Natural killer cell treated with Interleukin-12 subunit alpha and Interleukin-12 subunit beta and Interleukin-15 and Interleukin-18, amount 100 ng/mL, for 72 hours (primary cell): ENCODE data around the gene FTCD. TPM values are rescaled to one million over a fixed set of nuclear protein-coding genes. Genes with fewer than 3 reads are reported as not detected.

Experiments used
- ATAC-seq, 2 donors: fragments of 150-1000 bp; cut with Tn5 transposase in 1 of 2; sonication (Bioruptor Pico), chemical (Tn5 transposase) in 1 of 2; 2 replicates each; pipeline ENCODE4 v1.10.0; 2021
- DNase-seq: peaks from one replicate; pipeline ENCODE4 v3.0.0; 2022; ENCODE audit warnings: low spot score
- H3K27ac Mint-ChIP-seq, 2 donors: 1 replicate in 1 of 2; 2 replicates in 1 of 2; pipeline ENCODE4 v1.8.0; 2022; ENCODE audit warnings: mixed read lengths in 2 of 2, mild to moderate bottlenecking in 1 of 2, moderate library complexity in 1 of 2
- H3K27me3 Mint-ChIP-seq, 2 donors: 1 replicate in 1 of 2; 2 replicates in 1 of 2; pipeline ENCODE4 v1.8.0; 2022; ENCODE audit warnings: mixed read lengths in 2 of 2
- H3K36me3 Mint-ChIP-seq: one replicate; pipeline ENCODE4 v1.8.0; 2022; ENCODE audit warnings: mixed read lengths
- H3K4me1 Mint-ChIP-seq, 2 donors: 1 replicate in 1 of 2; 2 replicates in 1 of 2; pipeline ENCODE4 v1.8.0; 2022; ENCODE audit warnings: low read depth in 2 of 2, mixed read lengths in 2 of 2, mild to moderate bottlenecking in 1 of 2
- H3K4me3 Mint-ChIP-seq: one replicate; pipeline ENCODE4 v1.8.0; 2022; ENCODE audit warnings: mixed read lengths
- H3K9me3 Mint-ChIP-seq: 2 replicates; pipeline ENCODE4 v1.8.0; 2022; ENCODE audit warnings: mixed read lengths
- total RNA-seq, 2 donors: library from RNA; stranded (reverse); gene quantifications; one replicate each; pipeline ENCODE4 v1.2.3, GENCODE V29; 2022

FTCD gene
- total RNA-seq, 2 donors from 2014 or later: not detected

- H3K27me3 Mint-ChIP-seq: peaks cover 0 to 6% of the 10 kb centered on the region in 2 donors
- ATAC-seq (no peak), DNase-seq (no peak)
- H3K27ac Mint-ChIP-seq: no peak overlapping the region
- H3K4me3 Mint-ChIP-seq: no peak overlapping the region
- H3K36me3 Mint-ChIP-seq: no peaks in the 10 kb centered on the region
- no peaks in the 10 kb centered on the region for H3K9me3 Mint-ChIP-seq
- H3K4me1 Mint-ChIP-seq: peaks cover 0 to 2% of the 10 kb centered on the region in 2 donors
Measured at GRCh38 chr21:46136739-46137349, 18.5 kb downstream of the FTCD start.

DNA sequence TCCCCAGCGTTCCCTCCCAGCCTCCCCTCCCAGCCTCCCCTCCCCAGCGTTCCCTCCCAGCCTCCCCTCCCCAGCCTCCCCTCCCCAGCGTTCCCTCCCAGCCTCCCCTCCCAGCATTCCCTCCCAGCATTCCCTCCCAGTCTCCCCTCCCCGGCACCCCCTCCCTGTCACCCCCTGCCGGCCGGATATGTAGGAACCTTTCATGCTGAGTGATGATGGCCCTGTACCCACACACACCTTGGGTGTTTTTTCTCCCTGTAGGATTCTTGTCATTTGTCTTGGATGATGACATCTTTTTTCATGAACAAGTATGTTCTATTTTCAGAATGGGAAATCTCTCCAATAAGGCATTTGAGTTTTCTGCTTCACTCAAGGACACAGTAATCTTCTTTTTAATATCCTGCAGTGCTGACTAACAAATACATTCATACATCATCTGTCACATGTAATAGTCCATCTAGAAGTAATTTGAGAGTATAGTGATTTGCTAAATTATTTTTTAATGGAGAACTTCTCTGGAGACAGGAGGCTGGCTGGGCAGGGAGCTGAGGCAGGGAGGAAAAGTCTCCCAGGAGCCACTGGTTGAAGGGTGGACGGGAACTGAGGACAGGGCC is 19.5 kb downstream of the FTCD start:
- Mint-ChIP-seq H3K4me1 (no peaks in the 10 kb centered on the region), H3K27me3 (peaks cover 0 to 6% of the 10 kb centered on the region in 2 donors), H3K27ac (no peak overlapping the region), H3K4me3 (no peak overlapping the region), H3K36me3 (no peaks in the 10 kb centered on the region), H3K9me3 (no peaks in the 10 kb centered on the region)
- ATAC-seq (no peak), DNase-seq (no peak)

- Mint-ChIP-seq H3K4me3 (no peak overlapping the region), H3K36me3 (no peaks in the 10 kb centered on the region), H3K4me1 (no peaks in the 10 kb centered on the region), H3K27ac (no peak overlapping the region), H3K27me3 (peaks cover 0 to 6% of the 10 kb centered on the region in 2 donors), H3K9me3 (no peaks in the 10 kb centered on the region)
- ATAC-seq: no peak
- DNase-seq: no peak
Measured at GRCh38 chr21:46131838-46132651, 23.3 kb downstream of the FTCD start.

DNA sequence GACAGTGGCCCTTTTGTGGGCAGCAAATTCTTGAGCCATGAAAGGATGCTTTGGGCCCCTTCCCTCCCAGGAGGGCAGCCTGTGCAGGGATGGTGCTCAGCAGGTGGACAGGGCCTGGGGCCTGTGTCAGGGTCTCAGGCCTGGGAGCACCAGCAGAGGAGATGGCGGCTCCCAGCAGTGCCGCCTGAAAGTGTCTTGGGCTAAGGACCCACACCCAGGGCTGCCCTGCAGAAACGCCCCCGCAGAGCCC is 23.9 kb downstream of the FTCD start:
- no peaks in the 10 kb centered on the region for H3K9me3 Mint-ChIP-seq
- ATAC-seq: no peak
- no peaks in the 10 kb centered on the region for H3K4me1 Mint-ChIP-seq
- no peak overlapping the region for H3K27ac Mint-ChIP-seq
- peaks cover 0 to 6% of the 10 kb centered on the region in 2 donors for H3K27me3 Mint-ChIP-seq
- DNase-seq: no peak
- no peak overlapping the region for H3K4me3 Mint-ChIP-seq
- no peaks in the 10 kb centered on the region for H3K36me3 Mint-ChIP-seq

- no peaks in the 10 kb centered on the region for H3K36me3 Mint-ChIP-seq
Measured at GRCh38 chr21:46130831-46131587, 24.4 kb downstream of the FTCD start.

DNA sequence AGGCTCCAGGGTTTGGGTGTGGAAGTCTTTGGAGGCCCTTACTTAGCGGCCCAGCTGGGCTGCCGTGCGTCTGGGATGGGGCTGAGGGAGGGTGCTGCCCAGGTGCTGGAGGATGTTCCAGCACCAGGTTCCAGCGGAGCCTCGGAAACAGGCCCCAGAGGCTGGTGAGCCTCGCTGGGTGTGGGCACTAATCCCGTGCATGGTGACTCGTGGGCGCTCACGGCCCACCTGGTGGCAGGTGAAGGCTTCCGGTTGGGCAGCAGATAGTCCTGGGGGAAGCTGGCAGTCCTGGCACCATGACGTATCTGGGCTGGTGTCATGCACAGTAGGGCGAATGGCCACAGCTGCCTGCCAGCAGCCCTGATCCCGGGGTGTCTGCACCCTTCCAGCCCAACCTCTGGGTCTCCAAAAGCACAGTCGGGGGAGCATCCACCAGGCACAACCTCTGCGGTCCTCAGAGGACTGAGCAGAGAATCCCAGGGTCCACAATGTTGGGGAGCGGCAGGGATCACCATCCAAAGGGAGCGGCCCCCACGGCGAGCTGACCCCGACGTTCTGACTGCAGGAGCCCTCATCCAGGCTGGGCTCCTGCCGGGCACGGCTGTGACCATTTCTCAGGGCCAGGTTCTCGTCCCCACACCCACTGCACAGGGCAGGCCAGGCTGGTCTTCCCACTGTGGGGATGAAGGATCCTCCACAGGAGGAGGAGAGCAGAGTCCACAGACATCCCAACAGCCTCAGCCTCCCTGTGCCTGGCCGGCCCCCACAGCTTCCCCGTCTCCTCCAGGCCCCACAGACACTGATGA is 25.3 kb downstream of the FTCD start:
- DNase-seq: peak; percentile 31
- peaks cover 0 to under 1% of the 10 kb centered on the region in 2 donors for H3K27me3 Mint-ChIP-seq
- H3K4me3 Mint-ChIP-seq: no peak overlapping the region
- no peaks in the 10 kb centered on the region for H3K9me3 Mint-ChIP-seq
- ATAC-seq: no peak
- H3K4me1 Mint-ChIP-seq: no peaks in the 10 kb centered on the region
- no peak overlapping the region for H3K27ac Mint-ChIP-seq
- H3K36me3 Mint-ChIP-seq: no peaks in the 10 kb centered on the region

More at GRCh38 chr21:46130831-46131587, 24.4 kb downstream of the FTCD start:
- peak; percentile 51 for DNase-seq
- H3K4me1 Mint-ChIP-seq: no peaks in the 10 kb centered on the region
- peaks cover 0 to 6% of the 10 kb centered on the region in 2 donors for H3K27me3 Mint-ChIP-seq
- H3K9me3 Mint-ChIP-seq: no peaks in the 10 kb centered on the region
- no peak overlapping the region for H3K27ac Mint-ChIP-seq
- H3K4me3 Mint-ChIP-seq: no peak overlapping the region
- ATAC-seq: no peak

DNA sequence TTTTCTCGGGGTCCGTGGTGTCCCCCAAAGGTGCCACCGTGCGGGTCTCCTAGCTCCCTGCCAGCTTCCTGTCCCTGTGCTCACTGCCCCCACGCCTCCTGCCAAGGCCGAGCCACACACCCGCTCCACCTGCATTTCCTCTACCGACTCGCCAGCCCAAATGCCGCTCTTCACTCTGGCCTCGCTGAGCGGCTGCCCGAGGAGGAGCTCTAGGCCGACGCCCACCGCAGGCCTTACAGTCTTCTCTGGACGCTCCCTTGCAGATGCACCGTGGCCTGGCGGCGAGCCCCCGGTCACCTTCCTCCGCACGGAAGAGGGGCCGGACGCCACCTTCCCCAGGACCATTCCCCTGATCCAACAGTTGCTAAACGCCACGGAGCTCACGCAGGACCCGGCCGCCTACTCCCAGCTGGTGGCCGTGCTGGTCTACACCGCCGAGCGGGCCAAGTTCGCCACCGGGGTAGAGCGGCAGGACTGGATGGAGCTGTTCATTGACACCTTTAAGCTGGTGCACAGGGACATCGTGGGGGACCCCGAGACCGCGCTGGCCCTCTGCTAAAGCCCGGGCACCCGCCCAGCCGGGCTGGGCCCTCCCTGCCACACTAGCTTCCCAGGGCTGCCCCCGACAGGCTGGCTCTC is 26.3 kb downstream of the FTCD start:
- DNase-seq: peak; percentile 44
- Mint-ChIP-seq H3K4me1 (no peaks in the 10 kb centered on the region), H3K27me3 (no peaks in the 10 kb centered on the region), H3K27ac (no peak overlapping the region), H3K36me3 (no peaks in the 10 kb centered on the region), H3K4me3 (no peak overlapping the region), H3K9me3 (no peaks in the 10 kb centered on the region)
- no peak for ATAC-seq

DNA sequence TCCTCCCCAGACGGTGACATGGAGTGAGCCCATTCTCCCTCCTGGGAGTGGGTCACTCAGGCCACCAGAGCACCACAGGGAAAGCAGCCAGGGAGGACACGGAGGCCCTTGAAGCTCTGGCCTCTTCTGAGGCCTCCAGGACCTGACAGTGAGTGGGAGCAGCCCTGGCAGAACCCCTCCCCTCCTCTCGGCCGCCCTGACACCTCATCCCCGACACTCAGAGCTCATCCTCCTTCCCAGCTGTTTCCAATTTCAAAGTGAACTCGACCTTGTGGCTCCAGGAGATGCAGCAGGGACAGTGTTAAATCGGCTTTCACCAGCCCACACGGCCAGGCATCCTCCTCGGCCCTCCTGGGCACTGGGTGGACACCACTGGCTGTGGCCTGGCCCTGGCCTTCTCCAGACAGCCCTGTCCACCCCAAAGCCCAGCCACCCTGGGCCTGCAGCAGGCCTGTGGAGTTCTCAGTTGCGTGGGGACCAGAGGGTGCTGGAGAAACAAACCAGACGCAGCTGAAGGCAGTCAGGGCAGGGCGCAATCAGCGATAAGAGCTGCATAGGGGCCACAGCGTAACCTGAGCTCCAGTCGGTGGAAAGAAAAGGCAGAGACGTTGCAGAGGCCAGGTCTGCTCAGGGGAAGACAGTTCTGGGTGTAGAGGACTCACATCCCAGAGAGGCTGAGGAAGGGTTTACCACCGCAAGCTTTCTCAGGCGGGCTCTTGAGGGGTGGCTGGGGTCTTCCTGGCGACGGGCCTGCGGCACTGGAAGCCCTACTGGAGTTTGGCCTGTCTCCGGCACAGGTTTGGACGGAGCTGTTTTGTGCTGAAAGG is 27.1 kb downstream of the FTCD start:
- Mint-ChIP-seq H3K9me3 (no peaks in the 10 kb centered on the region), H3K27me3 (no peaks in the 10 kb centered on the region), H3K27ac (no peak overlapping the region), H3K36me3 (no peaks in the 10 kb centered on the region), H3K4me1 (no peaks in the 10 kb centered on the region), H3K4me3 (no peak overlapping the region)
- DNase-seq (peak; percentile 34), ATAC-seq (no peak)

DNA sequence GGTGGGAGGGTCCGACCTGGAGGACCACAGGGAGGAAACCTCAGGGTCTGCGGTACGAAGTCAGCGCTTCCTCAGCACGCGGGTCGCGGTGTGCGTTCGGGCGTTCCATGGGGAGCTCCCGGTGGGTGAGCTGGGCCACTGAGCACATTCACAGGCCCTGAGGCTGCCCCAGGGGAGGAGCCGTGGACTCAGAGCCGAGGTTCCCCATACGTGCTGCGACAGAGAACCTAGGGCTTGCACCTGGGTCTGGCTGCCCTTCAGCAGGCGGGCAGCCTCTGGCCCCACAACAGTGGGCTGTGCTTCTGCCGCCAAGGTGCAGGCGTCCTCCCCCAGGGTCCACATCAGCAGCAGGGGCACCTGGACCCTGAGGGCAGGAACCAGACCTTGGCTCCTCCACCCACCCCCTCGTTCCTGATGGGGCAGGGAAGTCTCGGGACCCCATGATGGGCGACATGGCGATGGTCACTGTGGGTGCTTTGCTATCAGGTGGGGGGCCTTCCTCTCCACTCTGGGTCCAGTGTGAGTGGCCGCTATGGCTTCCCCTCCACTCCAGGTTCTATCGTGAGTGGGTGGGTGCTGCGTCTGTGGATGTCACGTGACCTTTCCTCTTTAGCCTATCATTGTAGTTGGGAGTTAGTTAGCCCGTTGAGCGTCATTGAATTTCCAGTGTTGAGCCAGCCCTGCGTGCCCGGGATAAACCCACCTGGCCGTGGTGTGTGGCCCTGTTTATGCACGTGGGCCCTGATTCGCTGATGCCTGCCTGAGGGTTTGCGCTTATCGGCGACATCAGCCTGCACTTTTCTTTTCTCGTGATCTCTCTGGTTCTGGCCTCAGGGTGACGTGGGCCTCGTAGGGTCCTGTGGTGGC is 27.9 kb downstream of the FTCD start:
- no peaks in the 10 kb centered on the region for H3K27me3 Mint-ChIP-seq
- no peaks in the 10 kb centered on the region for H3K9me3 Mint-ChIP-seq
- no peaks in the 10 kb centered on the region for H3K4me1 Mint-ChIP-seq
- ATAC-seq: no peak
- no peak overlapping the region for H3K4me3 Mint-ChIP-seq
- peak; percentile 53 for DNase-seq
- H3K36me3 Mint-ChIP-seq: no peaks in the 10 kb centered on the region
- no peak overlapping the region for H3K27ac Mint-ChIP-seq

DNA sequence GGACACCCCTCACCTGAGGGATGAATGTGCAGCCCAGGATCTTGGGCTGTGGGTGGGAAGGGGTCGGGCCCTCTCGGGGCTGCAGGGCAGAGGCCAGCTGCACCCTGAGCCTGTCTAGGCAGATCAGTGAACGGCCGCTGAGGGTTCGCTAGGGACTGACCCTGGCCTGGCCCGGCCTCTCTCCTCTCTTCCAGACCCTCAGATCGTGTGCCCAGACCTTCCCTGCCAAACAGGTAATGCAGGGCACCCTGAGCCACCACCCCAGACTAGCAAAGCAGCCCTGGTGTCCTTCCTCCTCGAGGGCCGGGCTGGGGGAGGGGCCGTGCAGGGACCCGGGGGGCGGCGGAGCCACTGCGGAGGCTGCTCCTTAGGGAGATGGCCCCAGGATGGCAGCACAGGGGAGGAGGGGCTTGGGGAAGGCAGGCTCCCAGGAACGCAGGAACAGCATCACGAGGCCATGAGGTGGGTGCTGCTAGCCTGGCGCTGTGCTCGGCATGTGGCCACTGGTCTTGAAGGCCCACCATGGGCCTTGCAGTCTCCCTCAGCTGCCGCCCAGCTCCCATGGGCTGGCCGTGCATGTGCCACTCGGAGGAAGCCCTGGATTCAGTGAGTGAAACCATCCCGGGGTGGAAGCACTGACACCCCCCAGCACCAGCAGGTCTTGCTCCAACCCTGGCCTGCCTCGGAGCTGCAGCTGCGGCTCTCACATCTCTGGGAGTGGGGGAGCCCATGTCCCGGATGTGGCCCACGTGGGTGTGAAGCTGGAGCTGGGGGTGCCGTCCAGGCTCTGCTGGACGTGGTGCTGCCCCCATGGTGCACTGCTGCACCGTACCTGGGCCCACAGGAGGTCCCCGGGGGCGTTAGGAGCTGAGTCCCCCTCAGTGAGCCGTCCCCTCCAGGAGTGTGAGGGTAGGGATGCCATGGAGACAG is 28.8 kb downstream of the FTCD start:
- H3K9me3 Mint-ChIP-seq: no peaks in the 10 kb centered on the region
- H3K4me3 Mint-ChIP-seq: no peak overlapping the region
- no peak for ATAC-seq
- DNase-seq: peak; percentile 57
- H3K36me3 Mint-ChIP-seq: no peaks in the 10 kb centered on the region
- no peak overlapping the region for H3K27ac Mint-ChIP-seq
- no peaks in the 10 kb centered on the region for H3K27me3 Mint-ChIP-seq
- H3K4me1 Mint-ChIP-seq: no peaks in the 10 kb centered on the region

DNA sequence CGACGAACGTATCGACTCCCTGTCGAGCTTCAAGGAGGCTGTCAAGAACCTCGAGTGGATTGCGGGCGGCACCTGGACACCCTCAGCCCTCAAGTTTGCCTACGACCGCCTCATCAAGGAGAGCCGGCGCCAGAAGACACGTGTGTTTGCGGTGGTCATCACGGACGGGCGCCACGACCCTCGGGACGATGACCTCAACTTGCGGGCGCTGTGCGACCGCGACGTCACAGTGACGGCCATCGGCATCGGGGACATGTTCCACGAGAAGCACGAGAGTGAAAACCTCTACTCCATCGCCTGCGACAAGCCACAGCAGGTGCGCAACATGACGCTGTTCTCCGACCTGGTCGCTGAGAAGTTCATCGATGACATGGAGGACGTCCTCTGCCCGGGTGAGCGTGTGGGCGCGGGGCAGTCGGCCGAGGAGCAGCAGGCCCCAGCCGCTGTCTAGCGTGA is 29.5 kb downstream of the FTCD start:
- H3K27me3 Mint-ChIP-seq: no peaks in the 10 kb centered on the region
- no peaks in the 10 kb centered on the region for H3K9me3 Mint-ChIP-seq
- DNase-seq (peak; percentile 60), ATAC-seq (no peak)
- H3K36me3 Mint-ChIP-seq: no peaks in the 10 kb centered on the region
- no peak overlapping the region for H3K4me3 Mint-ChIP-seq
- no peaks in the 10 kb centered on the region for H3K4me1 Mint-ChIP-seq
- no peak overlapping the region for H3K27ac Mint-ChIP-seq
